PFSK-1 (cell line): Measurements from ENCODE around the gene WIZ.

ENCODE experiments used
- FOXP2 ChIP-seq: optimal IDR thresholded peaks from 2 replicates; pipeline ENCODE3; 2011; ENCODE audit warnings: borderline replicate concordance, control low read depth, inconsistent platforms; ENCODE audit not compliant: insufficient read depth; ENCODE audit errors: extremely low read length, extremely low read depth
- POLR2AphosphoS5 ChIP-seq: IDR thresholded peaks from 2 replicates; pipeline ENCODE4 v1.6.1; 2012; ENCODE audit warnings: low read depth, mild to moderate bottlenecking, control low read depth, low read length, moderate library complexity
- REST ChIP-seq, 2 experiments: IDR thresholded peaks; 2 replicates each; pipeline versions ENCODE4 v1.6.1 to v1.8.0; 2011 to 2012; ENCODE audit warnings: low read depth in 2 of 2, low read length in 2 of 2, control low read depth in 1 of 2, inconsistent platforms in 1 of 2, mild to moderate bottlenecking in 1 of 2, moderate library complexity in 1 of 2; ENCODE audit not compliant: insufficient read depth in 1 of 2
- SIN3A ChIP-seq: IDR thresholded peaks from 2 replicates; pipeline ENCODE4 v1.6.1; 2012; ENCODE audit warnings: mild to moderate bottlenecking, low read length, moderate library complexity, borderline replicate concordance; ENCODE audit not compliant: insufficient read depth
- TAF1 ChIP-seq: IDR thresholded peaks from 2 replicates; pipeline ENCODE4 v1.6.1; 2012; ENCODE audit warnings: low read length, control low read depth, borderline replicate concordance; ENCODE audit not compliant: insufficient read depth

WIZ gene

GRCh38 chr19:15444505-15445226, 5.1 kb downstream of the WIZ start:
- TF ChIP-seq REST (IDR thresholded peaks at IDR 0.05; ENCODE audit: insufficient read depth in 1 of 2, low read depth in 2 of 2, low read length in 2 of 2) (no peak), POLR2AphosphoS5 (no peak), FOXP2 (no peak), TAF1 (no peak), SIN3A (no peak)

- TF ChIP-seq POLR2AphosphoS5, result no peak
- TF ChIP-seq REST (IDR thresholded peaks at IDR 0.05; ENCODE audit: insufficient read depth in 1 of 2, low read depth in 2 of 2, low read length in 2 of 2), result no peak
- no peak for TF ChIP-seq FOXP2
- no peak for TF ChIP-seq TAF1
- no peak for TF ChIP-seq SIN3A
These were observed 5.9 kb downstream of the WIZ start for GRCh38 chr19:15443838-15444237.

GRCh38 chr19:15443325-15443724, 6.4 kb downstream of the WIZ start:
- TF ChIP-seq POLR2AphosphoS5 (no peak), SIN3A (no peak)

- TF ChIP-seq POLR2AphosphoS5 (no peak), FOXP2 (no peak), TAF1 (no peak), SIN3A (no peak), REST (IDR thresholded peaks at IDR 0.05; ENCODE audit: insufficient read depth in 1 of 2, low read depth in 2 of 2, low read length in 2 of 2) (no peak)
These were observed 7.4 kb downstream of the WIZ start for GRCh38 chr19:15442142-15442920.

- TF ChIP-seq FOXP2 (no peak), SIN3A (no peak), TAF1 (no peak), POLR2AphosphoS5 (no peak), REST (IDR thresholded peaks at IDR 0.05; ENCODE audit: insufficient read depth in 1 of 2, low read depth in 2 of 2, low read length in 2 of 2) (no peak)
These were observed 8.4 kb downstream of the WIZ start for GRCh38 chr19:15441317-15441716.
